Stimulated activated CD8-positive, alpha-beta memory T cell treated with anti-CD3 and anti-CD28 coated beads, Interleukin-4, amount 100 ng/mL, for 4 hours (primary cell): ENCODE results near the gene PRXL2B.

ENCODE experiments used
- DNase-seq, 2 donors: peaks; one replicate each; pipeline ENCODE4 v3.0.0-alpha.2; 2020; ENCODE audit warnings: low read depth in 2 of 2, low spot score in 1 of 2

PRXL2B gene

DNA sequence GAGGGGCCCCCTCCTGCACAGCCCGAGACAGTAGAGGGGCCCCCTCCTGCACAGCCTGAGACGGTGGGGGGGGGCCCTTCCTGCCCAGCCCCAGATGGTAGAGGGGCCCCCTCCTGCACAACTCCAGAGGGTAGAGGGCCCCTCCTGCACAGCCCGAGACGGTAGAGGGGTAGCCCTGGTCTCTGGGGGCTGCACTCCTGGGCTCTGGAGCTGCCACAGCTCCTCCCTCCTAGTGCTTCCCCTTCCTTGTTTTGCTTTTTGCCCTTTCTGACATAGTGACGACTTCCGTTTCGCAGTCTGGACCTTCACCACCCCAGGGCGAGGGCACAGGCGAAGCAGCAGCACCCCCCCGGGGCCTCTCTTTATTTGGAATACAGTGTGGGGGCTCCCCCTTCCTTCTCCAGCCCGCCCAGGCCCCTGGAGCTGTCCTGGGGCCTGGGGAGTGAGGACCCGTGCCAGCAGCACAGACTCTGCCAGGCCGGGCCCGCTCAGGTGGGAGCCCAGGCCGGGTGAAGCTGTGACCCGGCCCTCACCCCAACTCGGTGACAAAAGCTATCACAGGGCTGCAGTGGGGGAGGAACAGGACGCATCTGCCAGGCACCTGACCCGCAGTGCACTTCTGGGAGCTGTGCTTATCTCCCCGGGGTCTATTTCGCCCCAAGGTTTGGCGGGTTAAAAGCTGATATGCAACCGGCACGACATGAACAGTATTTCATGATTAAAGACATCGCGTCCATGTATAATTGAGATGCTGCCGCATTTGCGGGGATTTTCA lies 1.1 kb upstream of the PRXL2B start:
- DNase-seq = peak; percentile 25 to 43

DNA sequence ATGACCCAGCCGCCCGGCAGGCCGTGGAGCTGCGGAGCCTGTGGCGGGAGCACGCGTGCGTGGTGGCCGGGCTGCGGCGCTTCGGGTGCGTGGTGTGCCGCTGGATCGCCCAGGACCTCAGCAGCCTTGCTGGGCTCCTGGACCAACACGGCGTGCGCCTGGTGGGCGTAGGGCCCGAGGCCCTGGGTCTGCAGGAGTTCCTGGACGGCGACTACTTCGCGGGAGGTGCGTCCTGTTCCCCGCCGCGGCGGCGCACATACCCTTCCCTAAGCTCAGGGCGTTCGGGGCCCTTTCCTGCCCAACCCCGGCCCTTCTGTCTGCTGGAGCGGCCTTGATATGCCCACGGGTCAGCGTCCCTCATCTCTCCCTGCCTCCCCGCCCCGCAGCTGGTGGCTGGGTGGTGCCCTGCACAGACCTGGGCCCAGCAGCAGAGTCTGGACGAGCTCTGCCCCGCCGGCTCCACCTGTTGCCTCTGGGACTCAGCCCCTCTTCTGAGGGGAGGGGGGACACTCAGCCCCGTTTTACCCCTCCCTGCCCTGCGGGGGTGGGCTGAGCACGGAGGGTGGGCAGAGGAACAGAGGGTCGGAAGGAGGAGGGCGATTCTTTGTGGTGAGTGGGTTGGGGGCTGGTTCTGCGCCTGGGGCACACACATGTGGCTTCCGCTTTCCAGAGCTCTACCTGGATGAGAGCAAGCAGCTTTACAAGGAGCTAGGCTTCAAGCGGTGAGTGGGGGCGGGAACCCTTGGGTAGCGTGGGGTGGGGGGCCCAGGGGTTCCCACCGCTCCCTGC lies 688 bp downstream of the PRXL2B start:
- no peak for DNase-seq

DNA sequence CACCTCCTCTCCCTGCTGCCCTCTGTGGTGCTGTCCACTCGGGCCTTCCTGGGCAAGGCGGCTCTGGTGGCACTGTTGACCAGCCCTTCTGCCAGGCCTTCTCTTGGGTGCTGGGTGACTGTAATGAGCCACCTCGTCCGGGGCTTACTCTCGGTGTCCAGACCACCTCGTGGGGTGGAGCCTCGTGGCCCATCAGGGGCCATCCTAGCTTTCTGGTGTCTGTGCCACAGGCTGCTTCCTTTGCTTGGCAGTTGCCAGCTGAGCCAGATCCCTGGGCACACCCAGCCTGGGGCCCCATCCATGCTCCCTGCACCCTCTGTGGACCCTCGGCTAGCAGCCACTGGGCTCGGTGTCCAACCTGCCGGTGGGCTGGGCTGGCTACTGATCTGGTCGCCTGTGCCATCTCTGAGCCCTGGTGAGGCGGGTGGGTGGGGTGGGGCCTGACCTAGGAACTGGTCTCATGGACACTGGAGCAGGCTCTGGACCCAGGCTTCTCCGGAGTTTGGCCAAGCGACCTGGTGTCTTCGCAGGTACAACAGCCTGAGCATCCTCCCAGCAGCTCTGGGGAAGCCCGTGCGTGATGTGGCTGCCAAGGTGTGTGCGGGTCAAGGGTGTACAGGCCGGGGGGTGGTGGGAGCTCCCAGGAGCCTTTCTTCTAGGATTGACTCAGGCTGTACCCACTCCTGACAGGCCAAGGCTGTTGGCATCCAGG lies 1.4 kb downstream of the PRXL2B start:
- no peak for DNase-seq

DNA sequence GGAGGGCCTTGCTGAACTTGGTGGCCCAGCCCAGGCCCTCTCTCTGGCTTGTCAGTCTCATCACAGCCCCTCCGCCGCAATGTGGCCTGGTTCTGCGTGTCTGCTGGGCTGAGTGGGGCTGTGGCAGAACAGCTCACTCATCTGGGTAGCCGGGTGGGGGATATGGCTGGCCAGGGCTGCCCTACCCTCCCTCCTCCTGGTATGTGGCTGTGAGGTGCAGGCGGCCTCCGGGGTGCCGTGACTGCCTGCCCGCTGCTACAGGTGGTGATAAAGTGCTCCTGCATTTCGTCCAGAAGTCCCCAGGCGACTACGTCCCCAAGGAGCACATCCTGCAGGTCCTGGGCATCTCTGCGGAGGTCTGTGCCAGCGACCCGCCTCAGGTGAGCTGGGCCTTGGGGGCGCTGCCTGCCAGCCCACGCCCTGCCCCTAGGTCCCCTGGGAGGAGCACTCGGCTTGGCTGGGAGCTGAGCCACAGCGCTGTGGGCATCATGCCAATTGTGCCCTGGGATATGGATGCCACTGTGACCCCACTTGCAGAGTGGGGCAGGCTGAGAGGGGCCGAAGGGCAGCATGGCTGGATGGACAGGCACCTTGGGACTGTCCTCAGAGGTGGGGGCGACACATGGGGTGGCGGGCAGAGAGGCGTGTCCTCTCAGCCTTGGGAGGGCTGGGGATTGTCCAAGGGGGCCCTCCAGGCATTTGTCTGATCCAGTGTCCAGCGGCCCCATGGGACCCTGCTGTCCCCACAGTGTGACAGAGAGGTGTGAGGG lies 2.3 kb downstream of the PRXL2B start:
- no peak for DNase-seq

DNA sequence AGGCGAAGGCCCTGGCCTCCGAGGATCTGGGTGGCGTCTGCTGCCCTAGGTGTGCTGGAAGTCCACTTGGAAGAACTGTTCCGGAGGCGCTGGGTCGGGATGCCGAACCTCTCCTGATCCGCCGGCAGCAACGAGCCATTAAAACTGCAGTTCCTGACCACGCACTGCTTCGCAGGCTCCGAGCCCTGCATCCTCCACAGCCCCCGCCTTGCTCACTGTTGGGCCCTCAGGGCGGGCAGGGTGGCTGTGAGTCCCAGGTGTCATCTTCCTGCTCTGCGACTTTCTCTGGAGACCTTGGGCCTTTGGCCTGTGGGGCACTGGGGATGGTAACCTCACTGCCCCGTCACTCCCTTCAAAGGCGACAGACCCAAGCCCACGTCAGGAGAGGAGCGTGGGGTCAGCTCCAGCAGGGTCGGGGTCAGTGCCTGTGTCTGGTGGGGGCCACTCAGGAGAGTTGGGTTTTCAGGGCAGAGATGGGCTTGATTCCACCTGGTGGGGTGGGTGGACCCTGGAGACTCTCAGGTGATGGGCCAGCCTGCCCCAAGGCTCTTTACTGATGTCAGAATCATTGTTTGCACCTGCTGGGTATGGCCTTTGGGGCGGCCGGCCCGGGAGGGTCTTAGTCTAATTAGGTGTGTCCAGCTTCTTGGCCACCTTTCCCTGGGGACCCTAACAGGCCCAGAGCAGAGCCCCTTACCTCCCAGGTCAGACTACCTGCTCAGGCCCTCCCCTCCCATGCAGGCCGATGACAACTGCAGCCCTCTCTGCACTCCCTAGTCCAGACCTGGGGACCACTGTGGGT lies 3.1 kb downstream of the PRXL2B start:
- no peak for DNase-seq

DNA sequence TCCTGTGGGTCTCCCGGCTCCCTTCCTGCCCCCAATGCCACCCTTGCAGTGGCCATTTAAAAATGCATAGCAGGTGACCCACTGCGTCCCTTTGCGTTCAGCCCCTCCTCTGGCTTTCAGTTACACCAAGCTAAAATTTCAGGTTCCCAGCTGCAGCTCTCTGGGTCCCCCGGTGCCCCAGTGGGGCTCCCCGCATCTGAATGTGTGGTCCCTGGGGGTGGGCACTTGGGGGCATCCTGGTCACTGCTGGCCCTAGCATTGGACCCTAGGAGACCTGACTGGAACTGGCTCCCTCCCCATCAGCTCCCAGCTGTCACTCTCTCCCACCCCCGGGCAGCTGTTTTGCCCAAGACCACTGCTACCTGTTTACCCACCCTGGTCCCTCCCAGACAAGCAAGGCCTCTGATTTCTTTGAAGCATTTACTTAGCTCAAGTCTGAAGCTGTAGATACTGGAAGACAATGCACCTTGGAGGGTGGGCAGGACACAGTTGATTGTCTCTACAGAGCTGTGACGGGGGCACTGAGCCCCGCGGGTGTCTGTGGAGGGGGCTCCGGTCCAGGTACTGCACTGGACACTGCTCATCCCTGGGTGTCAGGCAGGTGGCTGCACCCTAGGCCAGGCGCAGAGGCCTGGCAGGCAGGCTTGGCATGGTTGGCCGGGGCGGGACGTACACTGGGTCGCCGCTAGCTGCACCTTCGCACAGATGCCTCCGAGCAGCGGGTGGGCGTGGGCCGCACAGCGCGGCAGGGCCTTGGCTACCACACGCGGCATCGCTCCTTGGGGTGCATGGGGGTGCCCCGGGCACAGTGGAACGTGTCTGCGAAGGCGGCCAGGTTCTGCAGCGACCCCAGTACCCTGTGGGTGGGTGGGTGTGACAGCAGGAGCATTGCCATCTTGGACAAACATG lies 3.9 kb downstream of the PRXL2B start:
- no peak for DNase-seq

DNA sequence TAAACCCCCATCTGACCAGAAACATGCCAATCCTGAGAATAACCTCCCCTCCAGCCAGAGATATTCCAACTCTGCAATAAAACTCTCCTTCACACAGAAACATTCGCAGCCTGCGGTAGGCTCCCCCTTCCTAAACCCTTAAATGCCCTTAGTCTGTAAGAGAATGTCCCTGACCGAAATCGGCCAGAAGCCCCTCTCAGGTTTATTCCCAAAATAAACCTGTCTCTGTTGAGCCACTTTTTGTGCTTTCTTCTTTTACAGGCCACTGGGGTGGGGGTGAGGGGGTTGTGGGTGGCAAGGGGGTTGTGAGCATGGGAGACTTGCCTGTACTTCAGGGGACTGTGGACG lies 4.6 kb downstream of the PRXL2B start:
- DNase-seq = no peak

DNA sequence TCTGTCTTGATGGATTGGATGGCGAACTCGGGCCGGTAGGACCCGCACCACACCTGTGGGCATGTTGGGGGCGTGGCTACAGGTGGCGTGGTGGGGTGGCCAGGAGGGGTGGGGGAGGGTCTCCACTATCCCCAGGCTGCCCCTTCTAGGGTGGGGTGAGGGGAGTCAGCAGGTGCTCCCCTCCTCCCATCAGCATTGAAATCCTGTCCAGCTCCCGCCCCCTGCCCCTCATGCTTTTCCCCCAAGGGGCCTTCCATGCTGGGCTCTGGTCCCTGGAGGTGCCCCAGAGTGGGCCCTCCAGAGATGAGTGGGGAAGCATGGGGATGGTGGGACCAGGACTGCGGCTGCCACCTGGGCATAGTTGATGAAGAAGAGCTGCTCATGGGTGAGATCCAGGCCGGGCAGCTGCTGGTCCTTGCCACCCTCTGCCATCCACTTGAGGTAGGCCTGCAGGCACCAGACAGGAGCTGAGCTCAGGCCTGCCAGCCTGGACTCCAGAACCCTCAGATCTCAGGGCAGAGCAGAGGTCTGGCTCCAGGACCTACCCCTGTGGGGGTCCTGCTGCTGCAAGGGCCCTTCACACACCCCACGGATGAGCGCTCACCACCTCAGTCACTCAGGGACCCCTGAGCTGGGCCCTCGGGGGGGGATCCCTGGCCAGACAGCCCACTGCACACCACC lies 5.1 kb downstream of the PRXL2B start:
- DNase-seq = no peak

DNA sequence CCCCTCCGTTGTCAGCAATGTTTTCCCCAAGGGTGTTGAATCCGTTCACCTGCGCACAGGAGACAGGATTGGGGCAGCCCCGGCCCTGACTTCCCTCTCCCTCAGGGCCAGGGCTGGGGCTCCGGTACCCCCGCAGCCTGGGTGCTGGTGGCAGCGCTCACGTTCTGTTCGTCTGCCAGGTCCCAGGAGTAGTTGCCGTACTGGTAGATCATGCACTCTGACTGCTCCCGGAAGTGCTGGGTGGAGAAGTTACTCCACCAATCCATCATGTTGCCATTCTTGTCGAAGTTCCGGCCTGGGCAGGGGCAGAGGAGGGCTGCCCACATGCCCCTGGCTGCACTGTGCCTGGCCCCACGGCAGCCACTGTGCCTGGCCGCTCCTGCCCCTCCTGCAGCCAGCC lies 6.1 kb downstream of the PRXL2B start:
- no peak for DNase-seq

DNA sequence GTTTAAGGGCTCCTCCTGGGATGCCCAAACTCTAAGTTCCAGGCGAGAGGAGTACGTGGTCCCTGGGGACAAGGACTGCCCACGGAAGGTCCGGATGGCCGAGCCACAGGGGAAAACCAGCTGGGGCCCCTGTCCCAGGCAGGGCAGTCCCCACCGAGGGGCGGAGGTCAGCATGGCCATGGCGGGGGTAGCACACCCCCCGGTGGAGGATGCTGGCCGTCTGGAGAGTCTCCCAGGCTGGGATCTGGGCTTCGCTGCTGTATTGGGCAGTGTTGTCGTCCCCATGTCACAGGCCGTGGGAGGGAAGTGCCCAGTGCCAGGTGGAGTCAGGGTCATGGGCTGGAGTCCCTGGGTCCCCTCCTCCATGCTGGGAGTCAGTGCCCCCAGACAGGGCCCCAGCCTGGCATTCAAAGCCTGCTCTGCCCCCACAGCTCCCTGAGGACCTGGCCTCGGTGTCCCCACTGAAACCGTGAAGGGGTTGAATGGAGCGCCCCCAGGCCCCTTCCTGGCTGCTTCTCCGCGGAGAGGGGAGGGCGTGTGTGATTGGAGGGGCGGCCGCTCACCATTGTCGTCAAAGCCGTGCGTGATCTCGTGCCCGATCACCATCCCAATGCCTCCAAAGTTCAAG lies 6.8 kb downstream of the PRXL2B start:
- DNase-seq = no peak

DNA sequence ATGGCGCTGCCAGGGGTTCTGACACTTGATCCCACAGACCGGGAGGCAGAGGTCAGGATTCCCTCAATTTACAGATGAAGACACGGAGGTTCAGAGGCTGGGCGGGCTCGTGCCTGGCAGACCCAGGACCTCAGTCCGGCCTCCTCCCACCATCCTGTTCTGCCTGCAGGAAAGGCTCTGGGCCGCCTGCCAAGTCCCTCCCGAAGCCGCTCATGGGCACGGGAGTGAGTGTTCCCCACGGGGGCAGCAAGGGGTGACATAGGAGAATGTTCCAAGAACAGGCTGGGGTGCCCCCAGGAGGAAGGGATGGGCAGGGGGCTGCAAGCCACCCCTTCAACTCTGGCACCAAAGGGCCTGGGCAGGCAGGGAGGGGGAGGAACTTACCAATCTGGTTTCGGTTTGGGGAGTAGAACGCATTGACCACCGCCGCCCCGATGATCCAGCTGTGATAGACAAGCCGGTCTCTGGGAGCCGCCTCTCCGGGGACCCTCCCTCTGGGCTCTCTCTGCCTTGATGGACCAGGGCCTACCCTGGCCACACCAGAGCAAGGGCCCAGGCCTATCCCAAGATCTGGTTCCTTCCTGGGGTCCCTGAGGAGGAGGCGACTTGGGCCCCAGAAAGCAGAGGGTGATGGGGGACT lies 7.5 kb downstream of the PRXL2B start:
- no peak for DNase-seq

DNA sequence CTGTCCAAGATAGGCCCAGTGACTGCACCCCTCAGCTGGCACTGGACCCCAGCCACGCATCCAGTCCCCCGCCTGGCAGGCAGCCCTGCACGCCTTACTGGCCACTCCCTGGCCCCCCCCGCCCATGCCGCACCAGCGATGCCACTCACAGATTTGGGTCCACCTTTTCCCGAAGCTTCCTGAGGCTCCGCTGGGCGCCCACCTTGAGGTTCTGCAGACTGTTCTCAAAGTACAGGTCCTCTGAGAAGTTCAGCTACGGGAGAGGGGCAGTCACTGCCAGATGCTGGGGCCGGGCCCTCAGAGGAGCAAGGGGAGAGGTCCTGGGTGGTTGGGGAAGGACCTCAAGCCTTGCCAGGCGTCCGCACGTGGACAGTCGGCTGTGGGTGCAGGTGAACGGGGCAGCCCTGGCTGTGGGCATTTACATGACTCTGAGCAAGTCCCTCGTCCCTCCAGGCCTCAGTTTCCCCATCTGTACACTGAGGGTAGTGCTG lies 8.1 kb downstream of the PRXL2B start:
- no peak for DNase-seq

DNA sequence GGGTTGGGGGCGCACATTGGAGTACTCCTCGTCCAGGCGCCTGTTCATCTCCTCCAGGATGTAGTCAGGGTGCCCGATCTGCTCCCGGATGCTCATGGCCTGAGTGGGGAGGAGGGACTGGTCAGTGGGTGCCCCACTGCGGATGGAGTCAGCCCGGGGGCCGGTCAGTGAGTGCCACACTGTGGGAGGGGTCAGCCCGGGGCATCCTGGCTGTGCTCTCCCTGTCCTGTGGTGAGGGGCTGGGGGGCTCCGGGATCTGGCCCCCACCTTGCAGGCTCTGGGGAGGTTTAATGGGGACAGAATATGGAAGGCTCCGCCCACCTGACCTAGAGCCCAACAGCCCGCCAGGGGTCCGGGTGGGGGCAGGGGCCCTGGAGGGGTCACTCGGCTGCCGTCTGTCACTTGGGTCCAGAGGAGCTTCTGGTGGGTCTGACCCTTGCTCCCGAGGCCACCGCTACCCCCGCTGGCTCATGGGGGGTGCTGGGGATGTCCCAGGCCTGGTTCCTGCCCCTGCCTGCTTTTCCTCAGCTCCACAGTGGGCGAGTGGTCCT lies 8.8 kb downstream of the PRXL2B start:
- no peak for DNase-seq

DNA sequence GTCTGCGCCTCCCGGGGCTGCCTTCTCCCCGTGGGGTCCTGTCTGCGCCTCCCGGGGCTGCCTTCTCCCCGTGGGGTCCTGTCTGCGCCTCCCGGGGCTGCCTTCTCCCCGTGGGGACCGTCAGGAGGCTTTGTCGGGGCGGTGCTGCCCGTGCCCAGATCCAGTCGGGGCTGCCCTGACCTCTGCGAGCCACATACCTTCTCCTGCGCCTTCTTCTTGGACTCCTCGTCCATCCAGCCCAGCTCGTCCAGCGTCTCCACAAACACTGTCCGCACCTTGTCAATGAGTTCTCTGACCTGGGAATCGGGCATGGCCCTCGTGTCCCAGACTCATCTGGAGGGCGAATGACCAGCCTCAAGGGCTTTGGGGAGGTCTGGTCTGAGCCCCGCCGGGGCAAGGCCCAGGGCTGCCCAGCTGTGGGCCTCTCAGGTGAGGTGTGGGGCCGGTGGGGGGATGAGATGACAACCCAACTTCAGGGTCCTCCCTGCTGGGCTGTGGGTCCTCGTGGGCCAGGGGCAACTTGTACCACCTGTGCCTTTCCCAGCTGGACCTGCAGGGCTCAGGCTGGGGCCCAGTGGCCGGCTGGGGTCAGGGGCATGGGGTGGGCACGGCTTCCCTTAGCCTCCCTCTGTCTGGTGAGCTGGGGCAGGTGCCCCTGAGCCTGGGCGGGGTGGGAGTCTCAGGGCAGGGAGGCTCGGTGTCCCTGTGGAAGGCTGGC lies 9.4 kb downstream of the PRXL2B start:
- DNase-seq = no peak

DNA sequence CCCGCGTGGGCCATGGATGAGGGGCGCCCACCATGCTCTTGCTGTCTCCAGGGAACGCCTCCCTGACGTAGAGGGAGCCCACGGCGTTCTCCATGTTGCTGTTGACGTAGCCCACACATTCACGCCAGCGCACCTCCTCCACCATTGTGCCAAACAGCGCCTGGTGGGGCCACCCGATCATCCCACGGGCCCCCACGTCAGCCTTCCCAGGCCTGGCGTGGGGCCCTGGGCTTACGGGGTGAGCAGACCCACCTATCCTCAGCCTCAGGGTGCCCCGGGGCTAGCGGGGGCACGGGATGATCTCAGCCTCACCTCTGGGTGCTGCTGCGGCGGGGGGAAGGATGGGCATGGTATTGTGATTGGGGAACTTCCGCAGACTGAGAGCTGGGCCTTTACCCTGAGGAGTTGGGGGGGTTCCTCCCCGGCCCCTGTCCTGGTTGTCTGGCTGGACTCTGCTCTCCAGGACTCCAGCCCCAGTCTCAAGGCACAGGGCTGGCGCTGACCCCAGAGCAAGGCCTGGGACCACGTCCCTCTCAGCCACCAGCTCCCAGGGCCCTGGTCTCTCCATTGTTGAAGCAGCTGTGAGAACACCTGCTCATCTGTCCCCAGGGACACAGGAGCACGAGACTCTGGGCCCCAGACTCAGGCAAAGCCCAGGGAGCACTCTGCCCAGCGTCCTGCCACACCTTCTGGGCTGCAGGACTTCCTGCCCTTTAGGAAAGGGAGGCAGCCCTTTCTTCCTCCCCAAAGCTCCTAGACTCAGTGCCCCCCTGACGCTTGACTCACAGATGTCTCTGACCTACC lies 10.2 kb downstream of the PRXL2B start:
- no peak for DNase-seq
